NB4 (cell line): ENCODE measurements around the gene DNAI7.

ENCODE experiments used
- POLR2A ChIP-seq: IDR thresholded peaks from 2 replicates; pipeline ENCODE4 v1.6.1; 2011; ENCODE audit warnings: mild to moderate bottlenecking; ENCODE audit not compliant: insufficient read length; ENCODE audit errors: extremely low read depth
- TF ChIP-seq, protein P1 (sequence below): IDR thresholded peaks from one replicate; pipeline ENCODE4 v1.5.1; 2012; ENCODE audit warnings: low read depth, low read length

DNA sequence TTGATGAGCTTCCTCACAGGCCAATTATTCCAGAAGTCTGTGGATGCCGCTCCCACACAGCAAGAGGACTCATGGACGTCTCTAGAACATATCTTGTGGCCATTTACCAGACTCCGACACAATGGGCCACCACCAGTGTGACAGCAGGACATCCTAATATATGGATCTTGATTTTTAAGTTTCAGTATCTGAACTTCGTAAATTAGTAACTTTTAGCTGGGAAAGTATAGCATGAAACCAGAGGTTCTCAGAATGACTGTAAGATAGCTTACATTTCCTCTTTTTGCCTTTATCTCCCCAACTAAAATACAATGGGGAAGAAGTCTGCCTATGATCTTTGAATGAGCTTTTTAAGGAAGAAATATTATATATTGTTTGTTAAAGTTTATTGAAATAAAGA, 87.0 kb downstream of the DNAI7 start:
- TF ChIP-seq POLR2A = no peak
- TF ChIP-seq, protein P1, sequence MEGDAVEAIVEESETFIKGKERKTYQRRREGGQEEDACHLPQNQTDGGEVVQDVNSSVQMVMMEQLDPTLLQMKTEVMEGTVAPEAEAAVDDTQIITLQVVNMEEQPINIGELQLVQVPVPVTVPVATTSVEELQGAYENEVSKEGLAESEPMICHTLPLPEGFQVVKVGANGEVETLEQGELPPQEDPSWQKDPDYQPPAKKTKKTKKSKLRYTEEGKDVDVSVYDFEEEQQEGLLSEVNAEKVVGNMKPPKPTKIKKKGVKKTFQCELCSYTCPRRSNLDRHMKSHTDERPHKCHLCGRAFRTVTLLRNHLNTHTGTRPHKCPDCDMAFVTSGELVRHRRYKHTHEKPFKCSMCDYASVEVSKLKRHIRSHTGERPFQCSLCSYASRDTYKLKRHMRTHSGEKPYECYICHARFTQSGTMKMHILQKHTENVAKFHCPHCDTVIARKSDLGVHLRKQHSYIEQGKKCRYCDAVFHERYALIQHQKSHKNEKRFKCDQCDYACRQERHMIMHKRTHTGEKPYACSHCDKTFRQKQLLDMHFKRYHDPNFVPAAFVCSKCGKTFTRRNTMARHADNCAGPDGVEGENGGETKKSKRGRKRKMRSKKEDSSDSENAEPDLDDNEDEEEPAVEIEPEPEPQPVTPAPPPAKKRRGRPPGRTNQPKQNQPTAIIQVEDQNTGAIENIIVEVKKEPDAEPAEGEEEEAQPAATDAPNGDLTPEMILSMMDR = no peak
